Smooth muscle cell (in vitro differentiated cells): ENCODE results near the gene BCR. TPM values are rescaled to one million over a fixed set of nuclear protein-coding genes. Genes with fewer than 3 reads are reported as not detected.
"Not testable (repeated sequence)": the region's sequence is repeated elsewhere in the genome, so short reads cannot be mapped to it uniquely, and the experiment has no call there.

Experiments used
- DNase-seq: peaks from one replicate; lab custom pipeline; 2025; ENCODE audit not compliant: unreplicated experiment; lab: John Stamatoyannopoulos, UW
- H2AFZ ChIP-seq: fragments of 200-600 bp; sonication (generic); 2 replicates; pipeline ENCODE4 v1.6.0; 2016; ENCODE audit warnings: antibody characterized with exemption, low read depth, mild to moderate bottlenecking
- H3F3A ChIP-seq: fragments of 200-600 bp; sonication (generic); 2 replicates; pipeline ENCODE4 v1.6.0; 2017; ENCODE audit warnings: antibody characterized with exemption, low read depth
- H3K27ac ChIP-seq: fragments of 200-600 bp; sonication (generic); 2 replicates; pipeline ENCODE4 v1.5.1; 2016; ENCODE audit warnings: low read depth, mild to moderate bottlenecking
- H3K27me3 ChIP-seq: fragments of 200-600 bp; sonication (generic); 2 replicates; pipeline ENCODE4 v1.6.1; 2016; ENCODE audit warnings: low read depth, mild to moderate bottlenecking
- H3K36me3 ChIP-seq: fragments of 200-600 bp; sonication (generic); 2 replicates; pipeline ENCODE4 v1.5.1; 2016; ENCODE audit warnings: low read depth
- H3K4me1 ChIP-seq: fragments of 200-600 bp; sonication (generic); 2 replicates; pipeline ENCODE4 v1.5.1; 2016; ENCODE audit warnings: low read depth
- H3K4me2 ChIP-seq: fragments of 200-600 bp; sonication (generic); 2 replicates; pipeline ENCODE4 v1.6.0; 2016; ENCODE audit warnings: mild to moderate bottlenecking
- H3K4me3 ChIP-seq: fragments of 200-600 bp; sonication (generic); 2 replicates; pipeline ENCODE4 v1.5.1; 2016; ENCODE audit warnings: mild to moderate bottlenecking
- H3K79me2 ChIP-seq: fragments of 200-600 bp; sonication (generic); 2 replicates; pipeline ENCODE4 v1.6.0; 2016; ENCODE audit warnings: low read depth, mild to moderate bottlenecking
- H3K9ac ChIP-seq: fragments of 200-600 bp; sonication (generic); 2 replicates; pipeline ENCODE4 v1.6.0; 2016; ENCODE audit warnings: low read depth
- H3K9me3 ChIP-seq: fragments of 200-600 bp; sonication (generic); replicated peaks from 2 replicates; pipeline ENCODE4 v1.5.1; 2016; ENCODE audit warnings: low read depth
- H4K20me1 ChIP-seq: fragments of 200-600 bp; sonication (generic); 2 replicates; pipeline ENCODE4 v1.6.0; 2016; ENCODE audit warnings: low read depth
- WGBS: methylation state at CpG from one replicate; pipeline ENCODE4 v1.1.7; 2016; ENCODE audit warnings: low lambda C conversion rate; 5-methylcytosine and 5-hydroxymethylcytosine counted together
- polyA plus RNA-seq: library from polyadenylated mRNA; unstranded; fragments of >200 nt; fragmentation: Nextera tagmentation; extraction: Ambion mirVana; gene quantifications from 2 replicates; pipeline ENCODE4 v1.2.1, GENCODE V29; 2016
- small RNA-seq: library from RNA; depleted of rRNA; stranded (forward); fragments of <200 nt; gene quantifications from one replicate; pipeline ENCODE3, GENCODE V24; 2014
- total RNA-seq: library from RNA; depleted of rRNA; stranded (reverse); fragments of >200 nt; gene quantifications from 2 replicates; pipeline ENCODE4 v1.2.3, GENCODE V29; 2014
- TF ChIP-seq, protein P1 (sequence below): fragments of 200-600 bp; sonication (generic); IDR thresholded peaks from 2 replicates; pipeline ENCODE4 v1.5.1; 2017; ENCODE audit warnings: borderline replicate concordance, mild to moderate bottlenecking, antibody characterized with exemption; ENCODE audit not compliant: insufficient read depth, poor library complexity, severe bottlenecking

The BCR gene
- total and polyA plus RNA-seq, 2 experiments from 2014 or later: 11.1 to 13.4 TPM

DNA sequence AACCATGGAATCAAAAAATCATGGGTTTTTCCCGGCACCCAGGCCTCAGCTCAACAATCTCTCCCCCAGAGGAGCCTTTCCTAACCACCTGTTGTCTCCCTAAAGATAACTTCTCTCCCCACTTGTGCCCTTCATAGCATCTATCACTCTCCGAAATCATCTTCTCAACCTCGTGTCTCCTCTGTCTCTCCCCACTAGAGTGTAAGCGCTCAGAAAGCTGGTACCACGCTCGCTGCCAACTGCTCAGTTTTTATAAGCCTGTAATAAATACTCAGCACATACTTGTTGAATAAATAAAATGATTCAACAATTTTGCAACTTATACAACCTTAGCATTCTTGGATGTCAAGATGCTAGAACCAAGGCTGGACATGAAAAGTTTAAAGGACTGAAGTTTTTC is 185.2 kb downstream of the BCR start:
- 88% methylated on average over 6 of the region's 6 CpGs for WGBS
- no peaks in the 10 kb centered on the region for H3K36me3 ChIP-seq
- no peak overlapping the region for H2AFZ ChIP-seq
- no peak overlapping the region for H3K4me3 ChIP-seq
- H4K20me1 ChIP-seq: no peaks in the 10 kb centered on the region
- TF ChIP-seq, protein P1, sequence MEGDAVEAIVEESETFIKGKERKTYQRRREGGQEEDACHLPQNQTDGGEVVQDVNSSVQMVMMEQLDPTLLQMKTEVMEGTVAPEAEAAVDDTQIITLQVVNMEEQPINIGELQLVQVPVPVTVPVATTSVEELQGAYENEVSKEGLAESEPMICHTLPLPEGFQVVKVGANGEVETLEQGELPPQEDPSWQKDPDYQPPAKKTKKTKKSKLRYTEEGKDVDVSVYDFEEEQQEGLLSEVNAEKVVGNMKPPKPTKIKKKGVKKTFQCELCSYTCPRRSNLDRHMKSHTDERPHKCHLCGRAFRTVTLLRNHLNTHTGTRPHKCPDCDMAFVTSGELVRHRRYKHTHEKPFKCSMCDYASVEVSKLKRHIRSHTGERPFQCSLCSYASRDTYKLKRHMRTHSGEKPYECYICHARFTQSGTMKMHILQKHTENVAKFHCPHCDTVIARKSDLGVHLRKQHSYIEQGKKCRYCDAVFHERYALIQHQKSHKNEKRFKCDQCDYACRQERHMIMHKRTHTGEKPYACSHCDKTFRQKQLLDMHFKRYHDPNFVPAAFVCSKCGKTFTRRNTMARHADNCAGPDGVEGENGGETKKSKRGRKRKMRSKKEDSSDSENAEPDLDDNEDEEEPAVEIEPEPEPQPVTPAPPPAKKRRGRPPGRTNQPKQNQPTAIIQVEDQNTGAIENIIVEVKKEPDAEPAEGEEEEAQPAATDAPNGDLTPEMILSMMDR: no peak
- H3K79me2 ChIP-seq: no peaks in the 10 kb centered on the region
- no peak for DNase-seq
- H3K9me3 ChIP-seq: no peaks in the 10 kb centered on the region
- H3K27ac ChIP-seq: no peak overlapping the region
- peaks cover 80% of the 10 kb centered on the region for H3K27me3 ChIP-seq
- H3K4me2 ChIP-seq: no peak overlapping the region
- no peak overlapping the region for H3K9ac ChIP-seq
- no peaks in the 10 kb centered on the region for H3K4me1 ChIP-seq
- no peaks in the 10 kb centered on the region for H3F3A ChIP-seq

DNA sequence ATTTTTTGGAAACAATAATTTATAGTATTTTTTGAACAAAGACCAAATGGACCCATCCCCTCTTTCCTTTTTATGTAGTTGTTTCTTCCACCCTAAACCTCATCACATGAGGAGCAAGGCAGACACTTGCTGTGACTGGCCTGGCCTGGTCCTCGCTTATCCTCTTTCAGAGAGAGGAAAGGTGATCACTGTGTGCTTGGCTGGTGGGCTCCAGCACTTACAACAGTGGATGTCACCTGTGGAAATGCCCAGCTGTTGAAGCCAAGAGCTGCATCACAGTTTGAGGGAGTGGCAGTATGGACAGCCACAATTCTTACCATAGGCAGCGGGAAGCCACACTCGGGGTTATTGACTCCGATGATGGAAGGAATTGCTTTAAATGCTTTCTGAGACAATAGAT is 185.7 kb downstream of the BCR start:
- H3K9ac ChIP-seq: no peak overlapping the region
- no peak overlapping the region for H2AFZ ChIP-seq
- no peaks in the 10 kb centered on the region for H3F3A ChIP-seq
- no peak overlapping the region for H3K4me3 ChIP-seq
- no peaks in the 10 kb centered on the region for H3K79me2 ChIP-seq
- no peaks in the 10 kb centered on the region for H4K20me1 ChIP-seq
- no peaks in the 10 kb centered on the region for H3K9me3 ChIP-seq
- WGBS: 69% methylated on average over 4 of the region's 4 CpGs
- H3K27ac ChIP-seq: no peak overlapping the region
- no peak overlapping the region for H3K4me2 ChIP-seq
- H3K36me3 ChIP-seq: no peaks in the 10 kb centered on the region
- no peak for DNase-seq
- TF ChIP-seq, protein P1: no peak
- H3K4me1 ChIP-seq: no peaks in the 10 kb centered on the region
- peaks cover 80% of the 10 kb centered on the region for H3K27me3 ChIP-seq

DNA sequence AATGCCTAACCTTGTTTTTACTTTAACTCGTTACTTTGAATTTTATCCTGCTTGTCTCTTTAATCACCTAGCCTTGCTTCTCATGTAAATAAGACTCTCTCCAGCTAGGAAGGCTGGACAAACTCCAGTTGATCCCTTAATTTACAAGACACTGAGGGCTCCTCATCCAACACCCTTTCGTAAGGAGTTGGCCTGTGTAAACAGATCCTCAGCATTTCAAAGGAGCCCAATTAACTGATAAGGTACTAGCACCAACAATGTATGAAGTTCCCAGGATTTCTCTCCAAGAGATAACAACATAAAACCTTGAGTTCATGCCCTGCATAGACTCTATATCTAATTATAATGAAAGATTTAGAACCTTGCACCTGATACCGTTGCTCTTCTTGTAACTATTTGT is 186.9 kb downstream of the BCR start:
- not testable (repeated sequence) for DNase-seq, H3K9me3 ChIP-seq, H3K4me2 ChIP-seq, H3K36me3 ChIP-seq, H2AFZ ChIP-seq, H3F3A ChIP-seq, H3K4me1 ChIP-seq, H3K27ac ChIP-seq, H3K4me3 ChIP-seq, H3K79me2 ChIP-seq, H4K20me1 ChIP-seq, H3K9ac ChIP-seq
- H3K27me3 ChIP-seq: peaks cover 79% of the 10 kb centered on the region
- 13% methylated on average over 3 of the region's 3 CpGs for WGBS

Small RNA genes within 50 kb of the gene (small RNA-seq; reads per million reads assigned to genes)
- 0.11 reads per million for gene BCRP8
- not detected for gene RF00017
- not detected for gene RF00066
- not detected for gene RN7SL263P

Other genes with a start within 250 kb of the BCR start
- 1.2 and 1.3 TPM in 2 replicates for gene GNAZ, start 110.0 kb upstream of the BCR start, total RNA-seq
- 0.50 and 2.0 TPM in 2 replicates for gene GNAZ, start 110.0 kb upstream of the BCR start, polyA plus RNA-seq
- gene RSPH14, start 38.5 kb upstream of the BCR start, total RNA-seq: not detected in 2 replicates
- gene RSPH14, start 38.5 kb upstream of the BCR start, polyA plus RNA-seq: 0.32 and 0.48 TPM in 2 replicates
- 1.1 and 1.9 TPM in 2 replicates for gene RAB36, start 35.0 kb upstream of the BCR start, total RNA-seq
- 2.0 and 4.1 TPM in 2 replicates for gene RAB36, start 35.0 kb upstream of the BCR start, polyA plus RNA-seq